HG03457 (cell line): ENCODE measurements around the gene EFNB3.

Experiments
- ATAC-seq: cut with Tn5 transposase; IDR thresholded peaks from one replicate; pipeline ENCODE4 v1.9.1; 2021; ENCODE audit warnings: moderate number of reproducible peaks; ENCODE audit not compliant: unreplicated experiment

The EFNB3 gene

DNA sequence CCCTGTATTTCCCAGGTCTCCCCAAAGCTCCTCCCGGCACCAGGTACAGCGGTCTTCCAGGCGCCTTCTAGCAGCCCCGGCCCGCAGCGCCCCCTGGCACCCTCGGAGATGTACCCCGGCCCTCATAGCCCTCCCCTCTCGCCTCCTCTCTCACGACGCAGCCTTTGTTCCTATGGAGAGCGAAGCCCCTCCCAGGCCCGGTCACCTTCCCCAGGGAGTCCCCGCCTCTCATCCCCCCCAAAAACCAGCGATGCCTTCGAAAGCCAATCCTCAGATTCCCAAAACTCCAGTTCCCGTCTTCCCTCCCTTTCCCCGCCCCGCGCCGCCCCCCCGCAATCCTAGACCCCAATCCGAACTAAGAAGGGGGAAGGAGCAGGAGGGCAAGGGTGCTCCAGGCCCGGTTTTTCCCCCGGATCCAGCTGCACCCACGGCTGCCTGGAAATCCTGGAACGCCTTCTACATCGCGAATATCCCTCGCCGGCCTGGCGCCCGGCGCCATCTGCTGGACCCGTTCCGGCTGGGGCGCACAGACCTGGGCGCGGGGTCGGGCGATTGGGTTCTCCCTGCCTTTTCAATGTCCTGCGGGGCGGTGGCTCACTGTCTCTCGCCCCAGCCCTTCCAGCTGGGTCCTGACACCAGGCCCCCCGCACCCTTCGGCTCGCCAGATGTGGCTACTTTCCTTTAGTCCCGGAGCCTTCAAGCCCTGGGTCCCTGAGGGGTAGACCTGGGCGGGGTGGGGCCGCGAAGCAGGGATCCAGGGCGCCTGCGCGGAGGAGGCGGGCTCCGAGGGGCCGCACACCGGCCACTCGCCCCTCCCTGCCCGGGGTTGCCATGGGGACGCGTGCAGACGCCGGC lies 12.1 kb downstream of the EFNB3 start, which contains the start of gene DNAH2:
TSS of gene DNAH2 (plus strand) at position 844 of the 855 bp plus-strand sequence. CDS start 1,991 bp downstream, outside the sequence.
- ATAC-seq, result no peak

DNA sequence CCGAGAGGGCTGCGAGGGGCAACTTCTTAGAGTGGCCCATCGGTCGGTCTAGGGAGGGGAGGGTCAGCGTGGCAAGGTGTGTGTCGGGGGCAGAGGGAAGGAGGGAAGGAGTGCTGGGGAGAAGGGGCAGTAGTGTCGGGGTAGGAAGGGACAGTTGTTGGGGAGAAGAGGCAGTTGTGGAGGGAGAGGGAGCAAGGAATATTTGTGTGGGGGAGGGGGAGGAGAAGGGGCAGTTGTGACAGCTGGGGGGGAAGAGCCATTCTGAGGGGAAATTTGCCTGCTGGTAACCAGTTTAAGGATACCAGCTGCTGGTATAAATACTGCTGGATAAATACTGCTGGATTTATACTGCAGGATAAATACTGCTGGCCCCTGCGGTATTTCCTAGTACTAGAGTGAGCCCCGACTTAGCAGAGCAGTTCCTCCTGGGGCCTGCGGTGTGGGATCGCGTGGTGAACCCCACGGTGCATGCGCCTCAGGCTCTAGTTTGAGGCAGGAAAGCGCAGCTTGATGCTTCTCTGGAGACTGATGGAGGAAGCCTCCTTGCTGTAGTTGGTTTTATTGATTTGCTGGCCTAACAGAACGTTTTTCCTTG lies 12.9 kb downstream of the EFNB3 start:
- ATAC-seq, result no peak

- no peak for ATAC-seq
Observed at GRCh38 chr17:7719661-7720060, 14.7 kb downstream of the EFNB3 start.

- no peak for ATAC-seq
Observed at GRCh38 chr17:7720125-7720524, 15.1 kb downstream of the EFNB3 start.

- ATAC-seq, result no peak
Observed at GRCh38 chr17:7721612-7722011, 16.6 kb downstream of the EFNB3 start.

- no peak for ATAC-seq
Observed at GRCh38 chr17:7727886-7728285, 22.9 kb downstream of the EFNB3 start.

DNA sequence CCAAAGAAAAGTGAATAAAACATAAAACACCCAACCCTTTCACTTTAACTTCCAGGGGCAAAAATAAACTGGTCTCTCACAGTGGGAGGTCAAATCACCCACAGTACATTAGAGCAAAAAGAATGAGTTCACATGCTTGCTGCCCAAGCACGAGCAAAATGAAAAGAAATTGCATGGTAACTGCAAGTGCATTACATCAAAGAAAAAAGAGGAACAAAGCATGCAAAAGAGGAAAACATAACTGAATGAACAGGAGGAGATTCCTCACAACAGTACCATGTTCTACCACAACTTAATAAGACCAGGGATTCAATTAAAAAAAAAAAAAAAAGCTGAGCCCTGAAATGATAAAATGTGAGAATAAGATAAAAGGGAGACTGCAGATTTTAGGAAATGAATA lies 24.8 kb downstream of the EFNB3 start:
- ATAC-seq, result no peak

- ATAC-seq, result no peak
Observed at GRCh38 chr17:7732981-7733539, 28.1 kb downstream of the EFNB3 start.

GRCh38 chr17:7737601-7738000 lies 32.6 kb downstream of the EFNB3 start:
- ATAC-seq, result no peak

GRCh38 chr17:7739746-7740145 lies 34.7 kb downstream of the EFNB3 start:
- no peak for ATAC-seq

- ATAC-seq, result no peak
Observed at GRCh38 chr17:7740481-7741001, 35.5 kb downstream of the EFNB3 start.

DNA sequence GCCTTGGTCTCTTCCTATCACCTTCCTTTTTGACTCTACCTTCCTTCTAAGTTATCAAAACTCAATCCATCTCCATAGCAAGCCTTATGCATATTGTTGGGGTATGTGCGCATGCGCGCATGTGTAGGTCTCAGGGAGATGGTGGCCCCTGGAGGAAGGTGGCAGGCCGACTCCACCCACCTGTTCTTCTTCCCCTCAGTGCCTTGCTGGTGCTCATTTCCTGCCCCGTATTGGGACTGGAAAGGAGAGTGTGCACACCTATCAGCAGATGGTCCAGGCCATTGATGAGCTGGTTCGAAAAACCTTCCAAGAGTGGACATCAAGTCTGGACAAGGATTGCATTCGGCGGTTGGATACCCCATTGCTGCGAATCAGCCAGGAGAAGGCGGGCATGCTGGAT lies 37.7 kb downstream of the EFNB3 start:
- ATAC-seq, result no peak

DNA sequence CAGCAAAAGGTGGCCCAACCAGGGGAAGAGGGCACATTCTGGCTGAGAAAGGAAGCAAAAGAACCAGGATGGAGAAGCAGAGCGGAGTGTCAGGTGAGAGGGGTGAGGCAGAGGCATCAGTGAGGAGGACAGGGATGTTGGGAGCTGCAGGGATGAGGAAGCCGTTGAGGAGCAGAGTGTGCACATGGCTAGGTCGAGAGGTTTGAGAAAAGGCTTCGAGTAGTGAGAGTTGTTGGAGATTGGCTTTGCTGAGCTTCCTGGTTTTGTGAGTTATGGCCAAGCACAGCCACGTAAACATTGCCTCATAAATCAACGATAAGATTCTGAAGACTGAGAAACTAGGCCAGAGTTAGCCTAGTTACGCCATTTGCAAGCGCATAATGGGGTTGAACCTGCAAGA lies 39.4 kb downstream of the EFNB3 start:
- no peak for ATAC-seq

- no peak for ATAC-seq
Observed at GRCh38 chr17:7745748-7746470, 40.9 kb downstream of the EFNB3 start.

DNA sequence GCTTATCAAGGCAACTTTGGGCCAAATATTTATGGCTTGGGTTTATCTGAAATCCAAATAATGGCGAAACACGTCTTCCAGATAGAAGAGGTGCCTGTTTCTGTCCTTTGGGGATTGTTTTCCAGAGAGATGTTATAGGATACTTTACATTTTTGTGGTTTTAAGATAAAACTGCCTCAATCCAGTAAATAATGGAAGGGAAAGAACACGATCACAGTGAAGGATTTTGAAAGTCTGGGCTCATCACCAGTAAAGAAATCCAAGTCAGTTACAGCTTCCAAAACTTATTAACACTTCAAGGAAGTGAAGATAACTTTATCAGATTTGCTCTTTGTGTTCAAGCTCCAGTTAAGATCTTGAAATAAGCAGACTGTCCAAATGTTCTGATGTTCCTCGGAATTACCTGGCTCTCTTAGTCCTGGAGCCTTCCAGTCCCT lies 42.7 kb downstream of the EFNB3 start:
- ATAC-seq, result no peak

- no peak for ATAC-seq
Observed at GRCh38 chr17:7748076-7748775, 43.2 kb downstream of the EFNB3 start.

DNA sequence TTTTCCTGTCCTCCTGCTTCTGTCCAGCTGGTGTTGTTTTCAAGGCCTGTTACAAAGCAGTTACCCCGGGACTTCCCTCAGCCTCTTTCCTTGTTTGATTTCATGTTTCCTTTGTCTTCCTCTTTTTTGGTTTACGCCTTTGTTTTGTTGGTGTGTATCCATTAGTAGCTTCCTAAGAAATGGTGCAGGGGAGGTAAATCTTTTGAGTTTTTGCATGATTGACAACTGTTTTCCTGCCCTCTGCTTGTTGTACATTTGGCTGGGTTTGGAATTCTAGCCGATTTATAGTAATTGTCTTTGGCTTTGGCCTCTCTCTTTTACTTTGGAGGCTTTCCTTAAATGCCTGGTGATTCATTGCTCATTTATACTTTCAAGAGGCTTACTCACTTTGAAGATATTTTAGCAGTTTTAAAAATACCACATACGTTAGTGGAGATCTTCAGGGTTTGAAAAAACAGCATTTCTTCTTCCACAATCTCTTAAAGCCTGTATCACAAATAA lies 45.4 kb downstream of the EFNB3 start:
- ATAC-seq, result no peak

- no peak for ATAC-seq
Observed at GRCh38 chr17:7754656-7755055, 49.7 kb downstream of the EFNB3 start.

DNA sequence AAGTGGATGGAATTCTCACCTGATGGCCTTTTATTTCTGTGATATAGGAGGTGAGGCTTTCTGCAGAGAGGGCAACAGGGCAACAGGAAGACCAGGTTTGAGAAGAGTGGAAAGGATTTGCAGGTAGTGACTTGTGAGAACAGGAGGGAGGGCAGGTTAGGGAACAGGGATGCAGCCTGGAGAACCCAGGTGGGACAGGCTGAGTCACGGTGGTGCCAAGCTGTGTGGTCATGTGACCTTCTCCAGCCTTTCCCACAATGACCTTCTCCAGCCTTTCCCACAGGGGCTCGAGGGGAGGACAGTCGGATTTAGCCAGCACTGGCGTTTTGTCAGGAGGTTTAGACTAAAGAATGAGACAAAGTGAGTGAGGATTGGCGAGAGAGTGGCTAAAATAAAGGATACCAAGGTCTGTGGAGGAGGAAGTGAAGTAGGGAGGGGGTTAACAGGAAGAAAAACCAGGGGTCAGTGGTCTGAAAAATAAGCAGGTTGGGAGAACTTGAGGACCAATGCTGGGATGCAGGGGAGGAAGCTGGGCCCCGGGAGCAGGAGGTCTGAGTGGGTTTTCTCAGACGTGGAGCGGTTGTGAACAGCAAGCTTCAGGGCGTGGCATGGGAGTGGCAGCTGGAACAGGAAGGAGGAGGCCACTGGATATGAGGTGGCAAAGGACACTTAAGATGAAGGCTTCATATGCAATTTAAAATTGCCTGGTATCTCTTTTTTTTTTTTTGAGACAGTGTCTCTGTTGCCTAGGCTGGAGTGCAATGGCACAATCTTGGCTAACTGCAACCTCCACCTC lies 50.3 kb downstream of the EFNB3 start:
- no peak for ATAC-seq

DNA sequence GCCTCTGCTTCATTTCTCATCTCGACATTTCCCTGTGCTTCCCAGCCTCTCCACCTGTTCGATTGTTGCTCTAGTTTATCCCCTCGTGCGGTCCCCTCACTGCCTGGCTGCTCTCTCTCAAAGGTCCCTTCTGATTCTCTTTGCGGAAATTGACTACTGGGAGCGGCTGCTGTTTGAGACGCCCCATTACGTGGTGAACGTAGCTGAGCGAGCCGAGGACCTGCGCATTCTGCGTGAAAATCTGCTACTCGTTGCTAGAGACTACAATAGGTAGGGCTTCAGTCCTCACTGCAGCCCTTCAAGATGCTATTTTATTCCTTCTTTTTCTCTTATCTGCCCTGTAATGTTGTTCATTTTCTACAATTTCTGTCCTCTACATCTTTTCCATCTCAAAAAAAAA lies 52.0 kb downstream of the EFNB3 start:
- no peak for ATAC-seq
